Cerebellar cortex (tissue), 1 donor: ENCODE results near the gene ETV4.
A peak's percentile ranks its signal among the peaks of the same experiment; 100 is the strongest.
"Not testable (repeated sequence)": the region's sequence is repeated elsewhere in the genome, so short reads cannot be mapped to it uniquely, and the experiment has no call there.

ENCODE experiments used
- DNase-seq: peaks from one replicate; pipeline ENCODE4 v3.0.0-alpha.2; 2015; ENCODE audit warnings: low spot score

The ETV4 gene

DNA sequence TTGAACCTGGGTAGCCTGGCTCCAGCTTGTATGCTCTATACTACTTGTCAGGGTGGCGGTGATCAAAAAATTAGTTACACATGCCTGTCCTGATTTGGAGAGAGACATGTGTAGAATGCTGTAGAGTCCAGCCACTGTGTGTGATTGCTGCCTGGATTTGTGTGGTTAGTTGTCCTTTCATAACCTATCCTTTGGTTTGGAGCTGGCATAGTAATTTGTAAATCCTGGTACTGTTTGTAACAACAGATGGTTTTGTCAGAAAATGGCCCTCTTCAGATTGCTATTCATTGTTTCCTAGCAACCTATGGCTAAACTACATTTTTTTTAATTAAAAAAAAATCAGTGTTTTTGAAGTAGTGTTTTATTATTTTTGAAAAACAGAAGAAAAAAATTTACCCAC lies 30.5 kb downstream of the ETV4 start:
- DNase-seq = no peak

DNA sequence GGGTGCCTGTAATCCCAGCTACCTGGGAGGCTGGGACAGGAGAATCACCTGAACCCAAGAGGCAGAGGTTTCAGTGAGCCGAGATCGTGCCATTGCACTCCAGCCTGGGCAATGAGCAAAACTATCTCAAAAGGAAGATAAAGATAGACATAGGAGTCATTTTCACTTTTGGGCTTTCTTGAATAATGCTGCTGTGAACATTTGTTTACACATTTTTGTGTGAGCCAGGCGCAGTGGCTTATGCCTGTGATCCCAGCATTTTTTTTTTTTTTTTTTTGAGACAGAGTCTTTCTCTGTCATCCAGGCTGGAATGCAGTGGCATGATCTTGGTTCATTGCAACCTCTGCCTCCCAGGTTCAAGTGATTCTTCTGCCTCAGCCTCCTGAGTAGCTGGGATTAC lies 34.9 kb downstream of the ETV4 start:
- DNase-seq = not testable (repeated sequence)

DNA sequence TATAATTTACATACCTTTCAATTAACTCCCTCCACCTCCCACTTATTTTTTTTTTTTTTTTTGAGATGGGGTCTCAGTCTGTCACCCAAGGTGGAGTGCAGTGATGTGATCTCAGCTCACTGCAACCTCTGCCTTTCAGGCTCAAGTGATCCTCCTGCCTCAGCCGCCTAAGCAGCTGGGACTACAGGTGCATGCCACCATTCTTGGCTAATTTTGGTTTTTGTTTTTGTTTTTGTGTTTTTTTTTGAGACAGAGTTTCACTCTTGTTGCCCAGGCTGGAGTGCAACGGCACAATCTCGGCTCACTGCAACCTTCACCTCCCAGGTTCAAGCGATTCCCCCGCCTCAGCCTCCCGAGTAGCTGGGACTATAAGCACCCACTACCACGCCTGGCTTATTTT lies 36.7 kb downstream of the ETV4 start:
- DNase-seq = not testable (repeated sequence)

DNA sequence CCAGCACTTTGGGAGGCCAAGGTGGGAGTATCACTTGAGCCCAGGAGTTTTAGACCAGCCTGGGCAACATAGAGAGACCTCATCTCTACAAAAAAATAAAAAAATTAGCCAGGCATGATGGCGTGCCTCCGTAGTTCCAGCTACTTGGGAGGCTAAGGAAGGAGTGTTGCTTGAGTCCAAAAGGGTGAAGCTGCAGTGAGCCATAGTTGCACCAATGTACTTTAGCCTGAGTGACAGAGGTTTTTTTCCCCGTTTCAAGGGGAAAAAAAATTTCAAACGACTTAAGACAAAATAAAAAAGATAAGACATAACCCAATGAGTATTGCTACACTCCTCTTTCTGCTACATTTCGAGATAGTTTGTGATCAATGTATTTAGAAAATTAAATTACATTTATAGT lies 55.5 kb downstream of the ETV4 start:
- no peak for DNase-seq

DNA sequence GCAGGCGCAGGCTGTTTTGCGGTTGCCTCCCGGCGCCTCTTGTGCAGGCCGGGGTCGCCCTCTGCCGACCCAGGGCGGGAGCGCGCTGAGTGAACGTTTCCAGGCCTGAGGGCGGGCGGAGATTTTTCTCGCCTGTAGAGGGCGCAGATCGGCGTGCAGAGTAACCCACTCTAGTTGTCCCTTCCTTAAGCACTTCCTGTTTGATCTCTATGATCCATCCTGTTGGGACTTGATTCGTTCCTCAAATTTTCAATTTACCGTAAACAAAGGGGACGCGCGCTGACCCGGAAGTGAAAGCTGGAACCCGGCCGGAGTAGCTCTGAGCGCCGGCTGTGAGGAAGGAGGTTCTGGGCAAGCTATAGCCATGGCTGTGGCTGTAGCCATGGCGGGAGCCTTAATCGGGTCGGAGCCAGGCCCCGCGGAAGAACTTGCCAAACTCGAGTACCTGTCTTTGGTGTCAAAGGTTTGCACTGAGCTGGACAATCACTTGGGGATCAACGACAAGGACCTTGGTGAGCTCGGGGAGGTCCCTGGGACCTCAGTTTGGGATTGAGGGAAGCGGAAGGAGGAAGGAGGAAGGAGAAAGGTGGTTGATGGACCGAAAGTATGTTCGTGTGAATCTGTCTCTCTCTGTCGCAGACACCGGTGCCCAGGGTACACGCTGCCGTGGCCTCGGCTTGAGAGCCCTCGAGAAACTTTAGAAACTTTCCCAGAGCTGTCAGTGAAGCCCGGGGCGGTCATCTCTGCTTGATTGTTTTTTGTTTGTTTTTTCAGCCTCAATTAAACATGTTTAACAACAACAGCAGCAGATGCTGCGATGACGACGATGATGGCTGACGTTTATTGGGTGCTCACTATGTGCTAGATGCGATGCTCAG lies 62.2 kb downstream of the ETV4 start, which contains the start of gene DHX8:
DHX8 (plus strand) TSS at position 302 of the 878 bp plus-strand sequence; CDS start at position 365, 63 bp downstream.
- DNase-seq = peak; percentile 99

DNA sequence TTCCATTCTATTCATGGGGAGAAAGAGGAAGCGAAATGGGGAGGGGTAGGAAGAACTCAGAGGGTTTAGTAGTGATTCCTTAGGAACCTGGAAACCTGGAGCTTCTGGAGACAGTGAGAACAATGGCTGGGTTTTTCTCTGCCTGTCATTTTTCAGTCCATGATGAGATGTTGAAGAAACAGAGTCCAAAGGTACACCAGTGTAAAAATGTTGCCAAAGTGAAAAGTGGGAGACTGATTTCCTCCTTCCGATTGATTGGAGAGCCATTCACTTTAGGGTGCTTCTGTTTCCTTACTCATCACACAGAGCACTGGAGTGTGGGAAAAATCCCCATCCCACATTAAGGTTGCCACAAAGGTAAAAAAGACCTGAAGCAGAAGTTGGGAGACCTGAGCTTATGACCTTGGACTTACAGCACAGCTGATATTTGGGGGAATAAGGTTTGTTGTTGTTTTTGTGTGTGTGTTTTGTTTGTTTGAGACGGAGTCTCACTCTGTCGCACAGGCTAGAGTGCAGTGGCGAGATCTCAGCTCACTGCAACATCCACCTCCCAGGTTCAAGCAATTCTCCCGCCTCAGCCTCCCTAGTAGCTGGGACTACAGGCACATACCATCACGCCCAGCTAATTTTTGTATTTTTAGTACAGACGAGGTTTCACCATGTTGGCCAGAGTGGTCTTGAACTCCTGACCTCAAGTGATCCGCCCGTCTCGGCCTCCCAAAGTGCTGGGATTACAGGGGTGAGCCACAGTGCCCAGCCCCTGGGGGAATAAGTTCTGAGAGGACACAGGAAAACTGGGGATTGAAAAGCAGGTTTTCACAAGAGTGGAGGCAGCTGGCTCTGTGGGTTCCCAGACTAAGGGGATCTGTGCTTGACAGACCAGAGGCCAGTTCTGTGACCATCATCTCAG lies 63.8 kb downstream of the ETV4 start:
- DNase-seq = no peak

DNA sequence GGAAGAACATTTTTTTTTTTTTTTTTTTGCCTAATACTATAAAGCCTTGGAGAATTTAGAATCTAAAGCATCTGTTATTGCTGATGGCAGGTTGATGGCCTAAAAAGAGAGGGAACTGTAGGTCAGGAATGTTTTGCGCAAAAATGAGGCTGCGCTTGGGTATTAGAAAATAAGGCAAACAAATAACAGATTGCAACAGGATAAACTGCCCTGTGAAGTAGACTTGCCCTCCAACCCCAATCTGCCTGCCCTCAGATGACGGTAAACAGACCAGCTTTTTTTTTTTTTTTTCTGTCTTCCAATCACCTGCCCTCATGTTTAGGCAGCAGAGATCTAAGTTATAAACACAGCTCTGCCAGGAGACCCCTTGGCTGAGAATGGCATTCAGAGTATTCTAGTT lies 66.2 kb downstream of the ETV4 start:
- DNase-seq = no peak
